HCT116 (cell line): ENCODE results near the gene TIGD3. TPM values are rescaled to one million over a fixed set of nuclear protein-coding genes. Genes with fewer than 3 reads are reported as not detected.

ENCODE experiments used
- ATAC-seq: fragments of 200-7000 bp; cut with Tn5 transposase; 2 replicates; pipeline ENCODE4 v1.9.1; 2020; ENCODE audit warnings: mild to moderate bottlenecking, moderate library complexity
- BruUV-seq: library from RNA; stranded (reverse); fragments of 400-500 nt; replicated peaks from 2 replicates; lab custom pipeline; 2021; lab: Mats Ljungman, UMichigan
- CTCF ChIA-PET: fragments of 300-600 bp; sonication (Branson Sonifier 250); formaldehyde crosslinking; loops from one replicate; lab custom pipeline; 2021; ENCODE audit warnings: antibody characterized with exemption; lab: Charles Lee
- POLR2A ChIA-PET: fragments of 300-600, 350-600 bp; sonication (Branson Sonifier 250); formaldehyde crosslinking; loops from one replicate; lab custom pipeline; 2021; ENCODE audit warnings: antibody characterized with exemption; lab: Charles Lee
- RAD21 ChIA-PET, 2 experiments: fragments of 300-600 bp; sonication (Branson Sonifier 250); formaldehyde crosslinking; loops; one replicate each; lab custom pipeline; 2023; ENCODE audit warnings: low total read pairs in 2 of 2; ENCODE audit not compliant: uncharacterized antibody in 2 of 2, unreplicated experiment in 2 of 2, low non-redundant PET in 1 of 2; lab: Charles Lee
- DNase-seq: peaks from one replicate; pipeline ENCODE4 v3.0.0-alpha.2; 2010; ENCODE audit warnings: low read depth, low spot score
- H2AFZ ChIP-seq: fragments of 200-600 bp; shearing (Covaris generic), sonication (generic); 2 replicates; pipeline ENCODE4 v1.6.1; 2017; ENCODE audit warnings: low read depth, mixed run types, mixed read lengths, antibody characterized with exemption, low read length; ENCODE audit not compliant: poor library complexity, severe bottlenecking
- H3K27ac ChIP-seq: 2 replicates; pipeline ENCODE4 v1.5.1; 2012; ENCODE audit warnings: low read depth, low read length
- H3K27me3 ChIP-seq: fragments of 200-600 bp; sonication (generic); 2 replicates; pipeline ENCODE4 v1.6.1; 2016; ENCODE audit warnings: mixed run types, low read length, mixed read lengths; ENCODE audit not compliant: insufficient read depth
- H3K36me3 ChIP-seq, 2 experiments: fragments of 200-500 bp in 1 of 2; fragments of 200-600 bp in 1 of 2; sonication (Bioruptor generic) in 1 of 2; sonication (generic) in 1 of 2; 2 replicates each; pipeline versions ENCODE4 v1.5.1 to v1.6.1; 2014 to 2016; ENCODE audit warnings: low read length in 2 of 2, inconsistent platforms in 1 of 2, mixed read lengths in 1 of 2, mixed run types in 1 of 2; ENCODE audit not compliant: insufficient read depth in 2 of 2, control insufficient read depth in 1 of 2
- H3K4me1 ChIP-seq, 2 experiments: fragments of 200-600 bp in 1 of 2; sonication (generic) in 1 of 2; 2 replicates each; pipeline versions ENCODE4 v1.5.1 to v1.6.1; 2012 to 2017; ENCODE audit warnings: low read length in 2 of 2, inconsistent platforms in 1 of 2, mild to moderate bottlenecking in 1 of 2, mixed read lengths in 1 of 2, mixed run types in 1 of 2, moderate library complexity in 1 of 2; ENCODE audit not compliant: insufficient read depth in 2 of 2, control insufficient read depth in 1 of 2
- H3K4me2 ChIP-seq: fragments of 200-600 bp; sonication (generic); 2 replicates; pipeline ENCODE4 v1.6.1; 2017; ENCODE audit warnings: mixed run types, low read length, mixed read lengths
- H3K4me3 ChIP-seq, 2 experiments: fragments of 200-600 bp in 1 of 2; sonication (generic) in 1 of 2; replicated peaks in 1 of 2; 2 replicates each; pipeline ENCODE4 v1.5.1; 2011 to 2016; ENCODE audit warnings: low read length in 2 of 2, control low read depth in 1 of 2, low read depth in 1 of 2, mild to moderate bottlenecking in 1 of 2, mixed read lengths in 1 of 2, mixed run types in 1 of 2
- H3K79me2 ChIP-seq: fragments of 200-600 bp; sonication (generic); 2 replicates; pipeline ENCODE4 v1.6.1; 2017; ENCODE audit warnings: mild to moderate bottlenecking, mixed run types, low read length, moderate library complexity, mixed read lengths; ENCODE audit not compliant: insufficient read depth
- H3K9ac ChIP-seq: fragments of 200-600 bp; sonication (generic); 2 replicates; pipeline ENCODE4 v1.6.1; 2016; ENCODE audit warnings: low read length, mixed read lengths
- H3K9me2 ChIP-seq: fragments of 200-600 bp; sonication (generic), shearing (Covaris generic); 2 replicates; pipeline ENCODE4 v1.6.1; 2017; ENCODE audit warnings: mixed run types, mild to moderate bottlenecking, moderate library complexity; ENCODE audit not compliant: insufficient read depth
- H3K9me3 ChIP-seq, 2 experiments: fragments of 200-500 bp in 1 of 2; fragments of 200-600 bp in 1 of 2; sonication (Bioruptor generic) in 1 of 2; sonication (generic) in 1 of 2; 2 replicates each; pipeline ENCODE4 v1.6.1; 2014 to 2017; ENCODE audit warnings: low read length in 2 of 2, mixed read lengths in 2 of 2, inconsistent platforms in 1 of 2, low read depth in 1 of 2, mild to moderate bottlenecking in 1 of 2, mixed run types in 1 of 2, moderate library complexity in 1 of 2; ENCODE audit not compliant: control insufficient read depth in 1 of 2, insufficient read depth in 1 of 2
- H4K20me1 ChIP-seq: fragments of 200-600 bp; sonication (generic), shearing (Covaris generic); 2 replicates; pipeline ENCODE4 v1.6.1; 2017; ENCODE audit warnings: mixed run types, mild to moderate bottlenecking, moderate library complexity; ENCODE audit not compliant: insufficient read depth
- ATF3 ChIP-seq: IDR thresholded peaks from 2 replicates; pipeline ENCODE4 v1.6.1; 2012
- JUND ChIP-seq: IDR thresholded peaks from 2 replicates; pipeline ENCODE4 v1.6.1; 2012
- RAD21 ChIP-seq: IDR thresholded peaks from 2 replicates; pipeline ENCODE4 v1.6.1; 2012; ENCODE audit warnings: low read depth, mild to moderate bottlenecking
- SRF ChIP-seq: IDR thresholded peaks from 2 replicates; pipeline ENCODE4 v1.6.1; 2012; ENCODE audit warnings: low read depth
- ZBTB33 ChIP-seq: IDR thresholded peaks from 2 replicates; pipeline ENCODE4 v1.6.1; 2011; ENCODE audit warnings: mild to moderate bottlenecking, low read length, moderate library complexity; ENCODE audit not compliant: insufficient replicate concordance; ENCODE audit errors: extremely low read depth
- intact Hi-C: fragments of 100-400 bp; cut with micrococcal nuclease; formaldehyde crosslinking; loops from 2 replicates; pipeline ENCODE4 v1.10.0; 2022
- total RNA-seq: library from RNA; stranded (reverse); gene quantifications from one replicate; pipeline ENCODE4 v1.2.1, GENCODE V29; 2021; ENCODE audit not compliant: unreplicated experiment
- TF ChIP-seq, protein P1 (sequence below): IDR thresholded peaks from 2 replicates; pipeline ENCODE4 v1.6.1; 2012; ENCODE audit warnings: low read depth

The TIGD3 gene
- total RNA-seq, 1 experiment from 2014 or later, result 2.4 TPM

- no peak overlapping the region for H3K9ac ChIP-seq
- no peak overlapping the region for H3K4me2 ChIP-seq
- BruUV-seq, result no TSS peak
- H3K4me3 ChIP-seq, result no peak overlapping the region
- no peak for DNase-seq
- ATAC-seq, result no peak
- TF ChIP-seq, protein P1, sequence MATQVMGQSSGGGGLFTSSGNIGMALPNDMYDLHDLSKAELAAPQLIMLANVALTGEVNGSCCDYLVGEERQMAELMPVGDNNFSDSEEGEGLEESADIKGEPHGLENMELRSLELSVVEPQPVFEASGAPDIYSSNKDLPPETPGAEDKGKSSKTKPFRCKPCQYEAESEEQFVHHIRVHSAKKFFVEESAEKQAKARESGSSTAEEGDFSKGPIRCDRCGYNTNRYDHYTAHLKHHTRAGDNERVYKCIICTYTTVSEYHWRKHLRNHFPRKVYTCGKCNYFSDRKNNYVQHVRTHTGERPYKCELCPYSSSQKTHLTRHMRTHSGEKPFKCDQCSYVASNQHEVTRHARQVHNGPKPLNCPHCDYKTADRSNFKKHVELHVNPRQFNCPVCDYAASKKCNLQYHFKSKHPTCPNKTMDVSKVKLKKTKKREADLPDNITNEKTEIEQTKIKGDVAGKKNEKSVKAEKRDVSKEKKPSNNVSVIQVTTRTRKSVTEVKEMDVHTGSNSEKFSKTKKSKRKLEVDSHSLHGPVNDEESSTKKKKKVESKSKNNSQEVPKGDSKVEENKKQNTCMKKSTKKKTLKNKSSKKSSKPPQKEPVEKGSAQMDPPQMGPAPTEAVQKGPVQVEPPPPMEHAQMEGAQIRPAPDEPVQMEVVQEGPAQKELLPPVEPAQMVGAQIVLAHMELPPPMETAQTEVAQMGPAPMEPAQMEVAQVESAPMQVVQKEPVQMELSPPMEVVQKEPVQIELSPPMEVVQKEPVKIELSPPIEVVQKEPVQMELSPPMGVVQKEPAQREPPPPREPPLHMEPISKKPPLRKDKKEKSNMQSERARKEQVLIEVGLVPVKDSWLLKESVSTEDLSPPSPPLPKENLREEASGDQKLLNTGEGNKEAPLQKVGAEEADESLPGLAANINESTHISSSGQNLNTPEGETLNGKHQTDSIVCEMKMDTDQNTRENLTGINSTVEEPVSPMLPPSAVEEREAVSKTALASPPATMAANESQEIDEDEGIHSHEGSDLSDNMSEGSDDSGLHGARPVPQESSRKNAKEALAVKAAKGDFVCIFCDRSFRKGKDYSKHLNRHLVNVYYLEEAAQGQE, result no peak
- ChIA-PET POLR2A (interaction anchor here (1.2 kb wide), 1 partner anchor 47 kb away, joined by 6 read pairs; no protein-coding TSS in a partner anchor), CTCF (interaction anchor here (8.5 kb wide), 1 partner anchor 11 kb away, joined by 103 read pairs; the partner anchor contains the start of gene CDC42EP2), RAD21 (no interaction called here)
- H2AFZ ChIP-seq, result no peak overlapping the region
- no peaks in the 10 kb centered on the region for H3K9me3 ChIP-seq
- H3K27me3 ChIP-seq, result no peaks in the 10 kb centered on the region
- H3K9me2 ChIP-seq, result no peaks in the 10 kb centered on the region
- intact Hi-C loops, result no loop called here
- H3K4me1 ChIP-seq, result peaks cover 5 to 13% of the 10 kb centered on the region in 2 experiments; a peak in 3 of 4 replicates
- H3K36me3 ChIP-seq, result peaks cover 0 to 7% of the 10 kb centered on the region in 2 experiments; a peak in 1 of 4 replicates
- H4K20me1 ChIP-seq, result no peaks in the 10 kb centered on the region
- no peak overlapping the region for H3K27ac ChIP-seq
- peaks cover under 1% of the 10 kb centered on the region; the same call in 1 of the 2 replicates for H3K79me2 ChIP-seq
These were observed 27.5 kb upstream of the TIGD3 start for GRCh38 chr11:65327021-65327420.

DNA sequence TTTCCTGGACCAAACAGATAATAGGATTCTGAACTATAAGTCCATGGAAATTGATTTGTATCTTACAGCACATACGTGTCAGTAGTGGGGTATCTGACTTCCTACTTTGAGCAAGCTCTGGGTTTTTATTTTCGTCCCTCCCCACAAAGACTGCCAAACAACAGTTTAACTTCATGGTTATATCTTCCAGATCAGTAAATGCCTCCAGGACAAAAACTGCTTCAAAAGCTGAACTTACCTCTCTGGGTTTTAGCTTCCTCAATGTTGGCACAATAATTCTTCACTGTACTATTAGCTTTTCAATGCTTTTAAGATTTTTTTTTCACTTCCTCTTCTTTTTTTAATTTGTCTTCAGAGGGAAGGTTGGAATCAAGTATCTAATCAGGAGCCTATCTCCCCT, 25.1 kb upstream of the TIGD3 start:
- H3K4me3 ChIP-seq, result no peak overlapping the region

More for the DNA sequence above, 25.1 kb upstream of the TIGD3 start:
- Histone ChIP-seq H3K36me3 (no peaks in the 10 kb centered on the region), H3K27me3 (no peaks in the 10 kb centered on the region), H3K9me2 (no peaks in the 10 kb centered on the region), H4K20me1 (no peaks in the 10 kb centered on the region), H3K9ac (peak overlapping the region; percentile 38), H2AFZ (peak overlapping the region; percentile 91), H3K9me3 (no peaks in the 10 kb centered on the region), H3K27ac (no peak overlapping the region), H3K79me2 (peaks cover 8% of the 10 kb centered on the region), H3K4me1 (peaks cover 5 to 18% of the 10 kb centered on the region in 2 experiments; a peak in 3 of 4 replicates), H3K4me2 (peak overlapping the region; percentile 51)
- no peak for DNase-seq
- ATAC-seq, result no peak
- CTCF ChIA-PET, result interaction anchor here (0.6 to 8.5 kb wide), 10 partner anchors 11 to 218 kb away, joined by 3 to 202 read pairs (median 4); partner anchors contain the start of genes CDC42EP2, FAU, MRPL49 and TM7SF2
- intact Hi-C loops, result no loop called here
- no TSS peak for BruUV-seq
- RAD21 ChIA-PET, result interaction anchor here (0.8 to 1.9 kb wide), 6 partner anchors 13 to 55 kb away, joined by 3 to 9 read pairs (median 3); partner anchors contain the start of gene CDC42EP2 (in 1 of the 2)
- no peak for TF ChIP-seq ATF3
- TF ChIP-seq, protein P1, result no peak
- no peak for TF ChIP-seq JUND
- TF ChIP-seq SRF, result no peak
- TF ChIP-seq ZBTB33, result no peak
- TF ChIP-seq RAD21, result no peak
- POLR2A ChIA-PET, result interaction anchor here (0.7 to 2.7 kb wide), 8 partner anchors 13 to 177 kb away, joined by 3 to 20 read pairs (median 4); partner anchors contain the start of genes MALAT1, NEAT1 and TIGD3
